ENCODE data around the gene ASAP3.
A peak's percentile ranks its signal among the peaks of the same experiment; 100 is the strongest.

Gene ASAP3

DNA sequence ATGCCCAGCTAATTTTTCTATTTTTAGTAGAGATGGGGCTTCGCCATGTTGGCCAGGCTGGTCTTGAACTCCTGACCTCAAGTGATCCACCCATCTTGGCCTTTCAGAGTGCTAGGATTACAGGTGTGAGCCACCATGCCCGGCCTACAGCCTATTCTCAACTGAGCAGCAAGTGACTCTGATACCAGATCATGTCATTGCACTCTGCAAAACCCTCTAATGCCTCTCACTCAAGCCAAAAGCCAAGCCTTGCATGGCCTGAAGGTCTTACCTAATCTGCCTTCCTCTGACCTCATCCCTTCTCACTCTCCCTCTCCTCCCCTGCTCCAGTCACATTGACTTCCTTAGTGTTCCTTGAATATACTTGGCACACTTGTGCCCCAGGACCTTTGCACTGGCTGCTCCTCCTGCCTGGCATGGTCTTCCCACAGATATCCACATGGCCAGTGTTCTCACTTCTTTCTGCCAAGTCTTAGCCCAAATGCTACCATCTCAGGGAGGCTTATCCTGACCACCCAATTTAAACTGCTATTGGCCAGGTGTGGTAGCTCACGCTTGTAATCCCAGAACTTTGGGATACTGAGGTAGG, 8.2 kb upstream of the ASAP3 start:
- Histone ChIP-seq H3K79me2 (ENCODE audit: control insufficient read depth, insufficient read depth, low read length, unreplicated experiment) (no peaks in the 10 kb centered on the region), H3K4me1 (ENCODE audit: control insufficient read depth, insufficient read depth, low read length, unreplicated experiment) (peaks cover 3% of the 10 kb centered on the region), H3K27ac (ENCODE audit: low read depth, low read length) (no peak overlapping the region), H3K4me3 (ENCODE audit: low read depth, low read length) (no peak overlapping the region), H3K36me3 (ENCODE audit: insufficient read depth, low read length) (no peaks in the 10 kb centered on the region), H2AFZ (ENCODE audit: low read length, unreplicated experiment) (no peak overlapping the region), H3K27me3 (ENCODE audit: insufficient read depth, low read length) (no peaks in the 10 kb centered on the region)

DNA sequence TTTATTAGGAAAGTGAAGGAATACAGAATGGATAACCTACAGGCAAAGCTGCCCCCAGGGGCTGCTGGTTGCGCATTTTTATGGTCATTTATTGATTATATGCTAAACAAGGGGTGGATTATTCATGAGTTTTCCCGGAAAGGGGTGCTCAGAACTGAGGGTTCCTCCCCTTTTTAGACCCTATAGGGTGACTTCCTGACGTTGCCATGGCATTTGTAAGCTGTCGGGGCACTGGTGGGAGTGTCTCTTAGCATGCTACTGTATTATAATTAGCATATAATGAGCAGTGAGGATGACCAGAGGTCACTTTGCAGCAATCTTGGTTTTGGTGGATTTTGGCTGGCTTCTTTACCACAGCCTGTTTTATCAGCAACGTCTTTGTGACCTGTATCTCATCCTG, 5.9 kb upstream of the ASAP3 start:
- Histone ChIP-seq H3K4me3 (ENCODE audit: low read depth, low read length) (no peak overlapping the region), H3K27ac (ENCODE audit: low read depth, low read length) (no peak overlapping the region), H3K79me2 (ENCODE audit: control insufficient read depth, insufficient read depth, low read length, unreplicated experiment) (no peaks in the 10 kb centered on the region), H3K36me3 (ENCODE audit: insufficient read depth, low read length) (no peaks in the 10 kb centered on the region), H3K4me1 (ENCODE audit: control insufficient read depth, insufficient read depth, low read length, unreplicated experiment) (peaks cover 4% of the 10 kb centered on the region), H3K27me3 (ENCODE audit: insufficient read depth, low read length) (no peaks in the 10 kb centered on the region), H2AFZ (ENCODE audit: low read length, unreplicated experiment) (no peak overlapping the region)

DNA sequence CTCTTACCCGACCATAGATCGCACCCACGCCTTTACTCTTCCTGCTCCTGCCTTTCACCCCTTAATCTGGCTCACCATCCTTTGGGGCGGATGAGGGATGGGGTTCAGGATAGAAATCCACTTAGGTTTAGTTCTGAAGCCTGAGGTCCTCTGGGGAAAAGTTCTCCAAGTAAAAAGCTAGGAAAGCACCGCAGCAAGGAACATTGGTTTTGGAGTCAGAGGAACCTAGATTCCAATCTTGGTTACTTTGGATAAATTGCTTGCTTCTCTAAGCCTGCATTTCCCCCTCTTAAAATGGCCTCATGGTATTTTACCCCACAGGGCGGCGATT, 988 bp upstream of the ASAP3 start:
- H3K4me3 ChIP-seq (ENCODE audit: low read depth, low read length): peak overlapping the region; percentile 94
- no peaks in the 10 kb centered on the region for H3K36me3 ChIP-seq (ENCODE audit: insufficient read depth, low read length)
- H2AFZ ChIP-seq (ENCODE audit: low read length, unreplicated experiment): peak overlapping the region; percentile 9
- H3K27me3 ChIP-seq (ENCODE audit: insufficient read depth, low read length): no peaks in the 10 kb centered on the region
- H3K27ac ChIP-seq (ENCODE audit: low read depth, low read length): no peak overlapping the region
- peaks cover 22% of the 10 kb centered on the region for H3K4me1 ChIP-seq (ENCODE audit: control insufficient read depth, insufficient read depth, low read length, unreplicated experiment)
- H3K79me2 ChIP-seq (ENCODE audit: control insufficient read depth, insufficient read depth, low read length, unreplicated experiment): peaks cover 29% of the 10 kb centered on the region

DNA sequence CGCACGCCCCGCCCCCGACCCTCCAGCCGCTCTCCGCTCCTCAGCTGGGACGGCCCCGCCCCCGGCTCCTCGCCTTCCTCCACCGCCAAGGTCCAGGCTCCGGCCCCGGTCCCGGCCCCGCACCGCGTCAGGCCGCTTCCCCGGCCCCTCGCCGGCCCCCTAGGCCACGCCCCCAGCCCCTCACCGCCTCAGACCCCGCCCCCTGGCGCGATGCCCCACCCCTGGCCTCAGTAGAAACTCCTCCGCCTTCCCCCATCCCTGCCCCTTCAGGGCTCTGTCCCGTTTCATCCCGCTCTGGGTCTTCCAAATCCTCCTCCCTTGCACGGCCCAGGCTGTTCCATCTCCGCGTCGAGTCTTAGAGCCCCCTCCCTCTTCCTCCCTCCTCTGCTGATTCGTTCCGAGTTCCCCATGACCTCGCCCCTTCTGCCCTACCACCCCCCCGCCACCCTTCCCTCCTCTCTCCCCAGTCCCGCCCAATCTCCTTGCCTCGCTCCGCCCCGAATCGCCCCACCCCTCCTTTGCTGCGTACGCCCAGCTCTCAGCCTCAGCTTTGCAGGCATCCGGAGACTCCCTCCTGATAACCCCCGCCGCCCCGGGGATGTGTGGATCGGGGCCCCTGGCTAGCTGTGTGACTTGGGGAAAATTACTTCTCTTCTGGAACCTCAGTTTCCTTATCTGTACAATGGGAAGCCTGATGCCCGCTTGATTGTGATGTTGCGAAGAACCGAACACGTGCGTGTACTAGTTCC, 448 bp upstream of the ASAP3 start:
- Histone ChIP-seq H3K27me3 (ENCODE audit: insufficient read depth, low read length) (no peaks in the 10 kb centered on the region), H3K4me1 (ENCODE audit: control insufficient read depth, insufficient read depth, low read length, unreplicated experiment) (peaks cover 25% of the 10 kb centered on the region), H3K27ac (ENCODE audit: low read depth, low read length) (no peak overlapping the region; the same call in 1 of the 2 replicates), H3K4me3 (ENCODE audit: low read depth, low read length) (peak overlapping the region; percentile 94), H3K36me3 (ENCODE audit: insufficient read depth, low read length) (no peaks in the 10 kb centered on the region), H3K79me2 (ENCODE audit: control insufficient read depth, insufficient read depth, low read length, unreplicated experiment) (peaks cover 29% of the 10 kb centered on the region), H2AFZ (ENCODE audit: low read length, unreplicated experiment) (peak overlapping the region; percentile 9)

DNA sequence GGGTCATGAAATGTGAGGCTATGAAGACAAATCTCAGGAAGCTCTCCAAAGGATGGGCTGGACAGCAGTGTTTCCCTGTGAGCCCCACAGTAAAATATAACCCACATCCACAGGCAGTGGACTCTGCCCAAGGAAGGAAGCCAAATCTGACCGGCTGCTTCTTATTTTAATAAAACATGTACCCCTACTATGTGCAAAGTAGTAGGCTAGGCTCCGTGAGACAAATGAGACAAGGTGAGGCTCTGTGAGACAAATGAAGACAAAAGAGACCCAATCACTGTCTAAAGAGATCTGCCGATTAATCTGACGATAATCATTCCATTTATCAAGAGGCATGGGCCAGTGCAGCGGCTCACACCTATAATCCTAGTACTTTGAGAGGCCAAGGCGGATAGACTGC, 2.1 kb downstream of the ASAP3 start:
- Histone ChIP-seq H3K4me3 (ENCODE audit: low read depth, low read length) (no peak overlapping the region; the same call in 1 of the 2 replicates), H3K36me3 (ENCODE audit: insufficient read depth, low read length) (no peaks in the 10 kb centered on the region), H3K27ac (ENCODE audit: low read depth, low read length) (no peak overlapping the region), H2AFZ (ENCODE audit: low read length, unreplicated experiment) (no peak overlapping the region), H3K27me3 (ENCODE audit: insufficient read depth, low read length) (no peaks in the 10 kb centered on the region), H3K4me1 (ENCODE audit: control insufficient read depth, insufficient read depth, low read length, unreplicated experiment) (peaks cover 34% of the 10 kb centered on the region), H3K79me2 (ENCODE audit: control insufficient read depth, insufficient read depth, low read length, unreplicated experiment) (peaks cover 29% of the 10 kb centered on the region)

DNA sequence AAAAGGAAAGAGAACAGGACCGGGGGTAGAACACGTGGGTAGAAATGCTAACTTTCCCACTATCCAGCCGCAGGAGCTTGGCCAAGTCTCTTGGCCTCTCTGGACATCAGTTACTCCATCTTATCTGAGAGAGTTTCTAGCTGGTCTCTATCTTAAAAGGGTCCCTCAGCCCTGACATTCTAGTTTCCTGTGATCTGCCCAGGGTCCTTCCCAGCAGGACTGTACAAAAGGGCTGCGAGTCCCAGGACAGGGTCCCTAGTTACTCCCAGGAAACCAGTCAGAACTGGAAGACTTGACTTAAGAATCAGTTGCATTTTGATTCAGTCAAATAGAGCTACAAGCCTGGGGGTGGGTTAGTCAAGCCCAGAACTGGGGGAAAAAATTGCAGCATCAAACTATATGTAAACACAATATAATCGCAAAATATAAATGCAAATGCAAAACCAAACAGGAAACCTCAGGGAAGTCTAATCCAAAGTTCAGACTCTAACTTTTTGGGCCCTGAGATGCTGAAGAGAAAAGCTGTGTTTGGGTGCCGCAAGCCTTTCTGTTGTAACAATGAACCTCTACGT, 2.9 kb downstream of the ASAP3 start:
- Histone ChIP-seq H2AFZ (ENCODE audit: low read length, unreplicated experiment) (no peak overlapping the region), H3K79me2 (ENCODE audit: control insufficient read depth, insufficient read depth, low read length, unreplicated experiment) (peaks cover 33% of the 10 kb centered on the region)

DNA sequence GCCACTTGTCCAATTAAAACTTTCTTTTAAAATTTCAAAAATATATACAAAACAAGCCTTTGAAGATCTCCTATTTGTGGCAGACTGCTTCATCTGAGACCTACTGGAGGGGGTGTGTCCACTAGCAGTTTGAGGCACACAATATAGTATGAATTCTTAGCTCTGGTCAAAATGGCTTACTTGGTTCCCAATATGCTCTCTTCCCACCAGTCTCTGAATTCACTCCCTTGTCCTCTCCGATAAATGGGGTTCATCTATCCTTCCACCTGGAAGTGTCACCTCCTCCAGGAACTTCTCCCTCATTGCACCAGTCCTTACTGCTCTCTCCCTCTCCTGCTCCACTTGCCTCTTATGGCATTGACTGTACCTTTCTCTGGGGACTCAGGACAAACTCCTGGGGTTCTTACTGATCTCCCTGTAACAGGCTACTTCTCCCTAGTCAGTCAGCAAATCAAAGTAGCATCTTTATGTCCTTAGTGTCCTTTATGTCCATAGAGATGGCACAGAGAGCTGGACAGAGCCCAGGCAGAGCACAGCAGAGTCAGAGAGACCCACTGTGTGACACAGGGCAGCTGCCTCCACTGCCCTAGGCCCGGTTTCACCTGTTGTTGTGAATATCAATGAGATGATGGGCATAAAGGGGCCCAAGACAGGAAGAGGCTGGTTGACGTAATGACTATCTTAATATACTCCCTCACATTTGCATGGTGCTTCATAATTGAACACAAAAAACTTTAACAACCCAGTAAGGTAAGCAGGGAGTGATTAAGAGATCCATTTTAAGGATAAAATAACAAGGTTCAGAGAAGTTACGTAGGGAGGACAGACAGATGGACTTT, 3.6 kb downstream of the ASAP3 start:
- Histone ChIP-seq H3K27ac (ENCODE audit: low read depth, low read length) (peak overlapping the region; percentile 69; the same call in 1 of the 2 replicates), H3K4me1 (ENCODE audit: control insufficient read depth, insufficient read depth, low read length, unreplicated experiment) (peaks cover 44% of the 10 kb centered on the region), H3K79me2 (ENCODE audit: control insufficient read depth, insufficient read depth, low read length, unreplicated experiment) (peaks cover 33% of the 10 kb centered on the region), H2AFZ (ENCODE audit: low read length, unreplicated experiment) (no peak overlapping the region), H3K36me3 (ENCODE audit: insufficient read depth, low read length) (no peaks in the 10 kb centered on the region), H3K4me3 (ENCODE audit: low read depth, low read length) (no peak overlapping the region), H3K27me3 (ENCODE audit: insufficient read depth, low read length) (no peaks in the 10 kb centered on the region)

More for the DNA sequence above, 2.9 kb downstream of the ASAP3 start:
- H3K27ac ChIP-seq (ENCODE audit: low read depth, low read length): no peak overlapping the region
- no peaks in the 10 kb centered on the region for H3K36me3 ChIP-seq (ENCODE audit: insufficient read depth, low read length)
- peaks cover 39% of the 10 kb centered on the region for H3K4me1 ChIP-seq (ENCODE audit: control insufficient read depth, insufficient read depth, low read length, unreplicated experiment)
- no peak overlapping the region for H3K4me3 ChIP-seq (ENCODE audit: low read depth, low read length)
- no peaks in the 10 kb centered on the region for H3K27me3 ChIP-seq (ENCODE audit: insufficient read depth, low read length)

DNA sequence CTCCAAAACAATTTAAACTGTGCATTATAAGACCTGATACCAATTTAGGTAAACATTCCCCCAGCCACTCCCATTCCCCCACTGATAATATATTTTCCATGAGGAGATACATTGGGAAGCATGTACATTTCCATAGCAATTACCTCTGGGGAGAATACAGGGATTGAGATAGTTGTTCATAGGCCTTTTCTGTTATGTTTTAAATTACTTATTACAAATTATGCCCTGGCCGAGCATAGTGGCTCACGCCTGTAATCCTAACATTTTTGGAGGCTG, 4.4 kb downstream of the ASAP3 start:
- H3K27ac ChIP-seq (ENCODE audit: low read depth, low read length): peak overlapping the region; percentile 69
- no peak overlapping the region for H3K4me3 ChIP-seq (ENCODE audit: low read depth, low read length)
- no peaks in the 10 kb centered on the region for H3K36me3 ChIP-seq (ENCODE audit: insufficient read depth, low read length)
- no peaks in the 10 kb centered on the region for H3K27me3 ChIP-seq (ENCODE audit: insufficient read depth, low read length)
- no peak overlapping the region for H2AFZ ChIP-seq (ENCODE audit: low read length, unreplicated experiment)
- peaks cover 48% of the 10 kb centered on the region for H3K4me1 ChIP-seq (ENCODE audit: control insufficient read depth, insufficient read depth, low read length, unreplicated experiment)
- H3K79me2 ChIP-seq (ENCODE audit: control insufficient read depth, insufficient read depth, low read length, unreplicated experiment): peaks cover 33% of the 10 kb centered on the region

DNA sequence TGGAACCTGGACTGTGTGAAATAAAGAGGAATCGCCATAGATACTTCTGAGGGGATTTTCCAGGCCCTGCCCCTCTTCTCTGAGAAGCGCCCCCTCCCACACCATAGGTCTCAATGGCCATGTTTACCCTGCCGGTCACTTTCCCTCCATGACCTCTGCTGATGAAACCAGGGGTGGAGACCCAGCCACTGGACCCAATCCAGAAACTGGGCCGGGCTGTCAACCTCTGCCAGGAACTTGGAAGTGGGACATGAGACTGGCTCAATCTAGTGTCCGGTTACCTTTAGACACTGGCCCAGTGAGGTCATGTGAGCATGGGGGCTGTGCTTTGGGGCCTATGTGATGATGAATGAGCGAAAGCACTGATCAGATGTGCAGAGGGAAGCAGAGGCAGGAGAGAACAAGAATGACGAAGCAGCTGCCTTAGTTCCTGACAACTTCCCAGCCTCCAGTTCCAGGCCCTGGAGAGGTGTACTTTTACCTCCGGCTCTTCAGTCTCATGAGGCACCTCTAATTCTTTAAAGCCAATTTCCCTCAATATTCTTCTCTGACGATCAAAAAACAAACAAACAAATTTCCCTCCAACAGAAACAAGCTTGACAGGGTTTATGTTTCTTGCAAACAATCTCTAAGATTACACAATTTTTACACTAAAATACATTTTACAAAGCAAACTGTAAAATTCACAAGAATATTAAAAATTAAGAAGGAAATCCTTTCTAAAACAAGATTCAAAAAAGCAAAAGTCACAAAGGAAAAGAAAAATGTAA, 4.9 kb downstream of the ASAP3 start:
- H3K36me3 ChIP-seq (ENCODE audit: insufficient read depth, low read length): no peaks in the 10 kb centered on the region
- peak overlapping the region; percentile 69 for H3K27ac ChIP-seq (ENCODE audit: low read depth, low read length)
- no peak overlapping the region for H2AFZ ChIP-seq (ENCODE audit: low read length, unreplicated experiment)
- H3K79me2 ChIP-seq (ENCODE audit: control insufficient read depth, insufficient read depth, low read length, unreplicated experiment): peaks cover 36% of the 10 kb centered on the region
- peaks cover 48% of the 10 kb centered on the region for H3K4me1 ChIP-seq (ENCODE audit: control insufficient read depth, insufficient read depth, low read length, unreplicated experiment)
- no peaks in the 10 kb centered on the region for H3K27me3 ChIP-seq (ENCODE audit: insufficient read depth, low read length)
- H3K4me3 ChIP-seq (ENCODE audit: low read depth, low read length): no peak overlapping the region

Measured in ACC112 (cell line).